ENCODE measurements around the gene ZNF138.

Gene ZNF138

DNA sequence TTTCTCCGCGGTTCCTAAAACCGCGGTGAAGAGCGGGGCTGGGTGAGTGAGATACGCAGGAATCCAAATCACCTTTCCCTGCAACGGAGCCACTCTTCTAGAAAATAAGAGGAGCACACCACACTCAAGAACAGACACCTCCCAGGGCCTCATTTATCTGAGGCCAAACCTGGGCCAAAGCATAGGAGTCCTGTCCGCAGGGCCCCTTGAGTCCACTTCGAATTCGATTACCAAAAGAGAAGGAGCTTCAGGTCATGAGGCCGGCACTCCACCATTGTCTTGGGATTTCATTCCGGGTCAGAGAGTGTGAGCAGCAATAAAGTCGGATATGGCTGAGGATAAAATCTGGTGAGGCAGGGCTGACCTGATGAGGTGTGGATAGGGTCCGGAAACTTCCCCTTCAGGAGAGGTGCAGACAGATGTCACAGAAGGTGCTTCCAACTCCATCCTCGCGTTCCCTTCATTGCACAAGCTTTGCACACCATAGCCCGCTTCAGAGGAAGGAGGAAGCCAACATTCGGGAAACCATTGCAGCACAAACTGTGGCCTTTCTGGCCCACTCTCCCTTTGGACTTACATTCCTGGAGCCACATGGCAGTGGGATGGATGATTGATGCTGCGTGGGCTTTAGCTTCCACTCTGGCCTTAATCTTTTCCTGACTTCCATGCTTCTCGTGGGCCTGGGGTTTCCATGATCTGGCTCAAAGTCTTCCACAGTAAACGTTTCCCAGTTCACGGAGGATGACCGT, 81.6 kb downstream of the ZNF138 start:
- TF ChIP-seq ZNF274 (IDR thresholded peaks at IDR 0.05; ENCODE audit: low read depth, low read length), result no peak

DNA sequence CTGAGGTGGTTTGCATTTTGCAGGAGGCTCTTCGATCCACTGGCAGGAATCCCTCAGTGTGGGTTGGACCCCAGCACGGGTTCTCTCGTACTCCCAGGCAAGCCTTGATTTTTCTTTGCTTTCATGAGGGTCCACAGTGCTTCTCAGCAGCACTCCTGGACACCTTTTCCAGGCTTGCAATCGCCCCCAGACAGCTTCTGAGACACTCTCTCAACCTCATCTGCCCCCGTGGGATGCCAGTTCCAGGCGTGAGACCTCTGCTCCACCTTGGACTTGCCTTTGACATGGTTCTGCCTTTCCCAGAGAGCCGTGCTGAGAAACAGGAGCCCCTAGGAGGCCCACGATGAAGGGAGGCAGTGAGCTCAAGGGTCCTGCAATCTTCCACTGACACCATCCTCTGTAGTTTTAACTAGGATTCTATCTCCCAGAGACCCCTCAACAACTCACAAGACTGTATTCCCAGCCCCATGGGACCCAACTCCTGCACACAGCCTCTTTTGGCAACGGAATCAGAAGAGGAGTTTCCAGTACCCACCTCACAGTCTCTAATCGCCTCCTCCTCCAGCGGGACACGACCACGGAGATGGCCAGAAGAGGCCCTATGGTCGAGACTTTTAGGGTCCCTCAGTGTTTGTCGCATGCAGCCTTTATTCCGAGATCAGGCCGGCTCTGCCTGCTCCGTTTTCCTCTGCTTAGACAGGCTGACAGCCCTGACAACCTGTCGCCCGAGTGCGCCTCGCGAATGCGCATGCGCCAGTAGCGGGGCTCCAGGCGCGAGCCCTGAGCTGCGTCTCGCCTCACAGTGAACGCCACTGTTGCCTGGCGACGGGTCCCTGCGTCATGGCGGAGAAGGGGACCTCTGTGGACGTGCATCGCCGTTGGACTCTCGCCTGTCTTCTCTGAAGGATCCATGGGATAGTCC, 82.8 kb downstream of the ZNF138 start:
- H3K4me3 ChIP-seq (ENCODE audit: low read length), result no peak overlapping the region
- TF ChIP-seq ZNF274 (IDR thresholded peaks at IDR 0.05; ENCODE audit: low read depth, low read length), result no peak

More for the DNA sequence above, 81.6 kb downstream of the ZNF138 start:
- no peak overlapping the region for H3K4me3 ChIP-seq (ENCODE audit: low read length)

DNA sequence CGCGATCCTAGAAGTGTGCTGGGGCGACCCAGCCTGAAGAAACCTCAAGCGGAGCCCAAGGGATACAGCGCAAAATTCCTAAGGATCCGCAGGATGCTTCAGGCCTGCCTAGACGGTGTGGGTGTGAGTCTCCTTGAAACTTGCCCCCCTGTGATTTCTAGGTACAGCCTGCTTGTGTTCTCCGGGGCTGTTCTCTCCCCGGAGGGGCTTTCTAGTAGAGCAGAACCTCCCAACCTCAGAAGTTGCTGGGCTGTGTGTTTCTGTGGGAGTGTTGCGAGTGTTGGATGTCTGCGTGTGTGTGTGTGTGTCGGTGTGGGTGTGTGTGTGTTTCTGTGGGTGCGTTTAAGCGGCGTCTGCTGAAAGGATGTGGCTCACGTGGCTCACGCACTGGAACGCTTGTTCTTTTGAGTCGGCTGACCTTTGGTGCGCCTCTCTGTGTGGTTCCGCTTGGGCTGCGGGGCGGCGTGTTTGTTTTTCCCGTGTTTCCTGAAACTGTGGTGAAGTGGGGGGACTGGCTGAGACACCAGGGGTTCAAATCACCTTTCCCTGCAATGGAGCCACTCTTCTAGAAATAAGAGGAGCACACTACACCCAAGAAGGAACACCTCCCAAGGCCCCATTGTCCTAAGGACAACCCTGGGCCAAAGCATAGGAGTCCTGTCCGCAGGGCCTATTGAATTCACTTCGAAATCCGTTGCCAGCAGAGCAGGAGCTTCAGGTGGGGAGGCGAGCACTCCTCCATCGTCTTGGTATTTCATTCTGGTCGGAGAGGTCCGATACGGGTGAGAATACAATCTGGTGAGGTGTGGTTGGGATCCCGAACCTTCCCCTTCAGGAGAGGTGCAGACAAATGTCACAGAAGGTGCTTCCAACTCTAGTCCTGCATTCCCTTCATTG, 83.7 kb downstream of the ZNF138 start:
- TF ChIP-seq ZNF274 (IDR thresholded peaks at IDR 0.05; ENCODE audit: low read depth, low read length), result no peak
- no peak overlapping the region for H3K4me3 ChIP-seq (ENCODE audit: low read length)

DNA sequence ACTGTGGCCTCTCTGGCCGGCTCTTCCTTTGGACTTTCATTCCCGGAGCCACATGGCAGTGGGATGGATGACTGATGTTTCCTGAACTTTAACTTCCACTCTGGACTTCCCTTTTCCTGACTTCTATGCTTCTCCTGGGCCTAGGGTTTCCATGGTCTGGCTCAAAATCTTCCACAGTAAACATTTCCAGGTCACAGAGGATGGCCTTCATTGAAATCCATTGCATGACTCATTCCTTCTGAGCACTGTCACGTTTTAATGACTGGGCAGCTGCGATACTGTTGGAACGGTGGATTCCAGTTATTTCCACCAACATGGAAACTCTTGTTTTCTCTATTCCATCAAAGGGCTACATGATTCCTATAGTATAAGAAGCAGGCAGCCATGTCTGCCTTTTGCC, 84.5 kb downstream of the ZNF138 start:
- no peak for TF ChIP-seq ZNF274 (IDR thresholded peaks at IDR 0.05; ENCODE audit: low read depth, low read length)
- H3K4me3 ChIP-seq (ENCODE audit: low read length), result no peak overlapping the region

DNA sequence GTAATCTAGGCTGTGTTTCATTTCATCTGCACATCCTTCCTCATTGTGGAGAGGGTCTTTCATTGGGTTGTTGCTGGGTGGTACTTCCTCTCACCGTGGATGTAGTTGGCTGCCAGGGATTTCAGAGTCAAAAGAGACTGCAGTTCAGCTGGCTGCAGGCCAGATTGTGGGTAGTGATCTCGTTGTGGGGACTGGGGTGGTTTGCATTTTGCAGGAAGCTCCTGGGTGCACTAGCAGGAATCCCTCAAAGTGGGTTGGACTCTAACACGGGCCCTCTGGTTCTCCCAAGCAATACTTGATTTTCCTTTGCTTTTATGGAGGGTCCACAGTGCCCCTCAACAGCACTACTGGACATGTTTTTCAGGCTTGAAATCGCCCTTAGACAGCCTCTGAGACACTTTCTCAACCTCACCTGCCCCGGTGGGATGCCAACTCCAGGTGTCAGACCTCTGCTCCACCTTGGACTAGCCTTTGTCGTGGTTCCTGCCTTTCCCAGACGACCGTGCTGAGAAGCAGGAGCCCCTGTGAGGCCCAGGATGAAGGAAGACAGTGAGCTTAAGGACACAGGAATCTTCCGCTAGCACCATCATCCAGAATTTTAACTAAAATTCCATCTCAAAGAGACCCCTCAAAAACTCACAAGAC, 85.0 kb downstream of the ZNF138 start:
- H3K4me3 ChIP-seq (ENCODE audit: low read length), result no peak overlapping the region
- TF ChIP-seq ZNF274 (IDR thresholded peaks at IDR 0.05; ENCODE audit: low read depth, low read length), result no peak

DNA sequence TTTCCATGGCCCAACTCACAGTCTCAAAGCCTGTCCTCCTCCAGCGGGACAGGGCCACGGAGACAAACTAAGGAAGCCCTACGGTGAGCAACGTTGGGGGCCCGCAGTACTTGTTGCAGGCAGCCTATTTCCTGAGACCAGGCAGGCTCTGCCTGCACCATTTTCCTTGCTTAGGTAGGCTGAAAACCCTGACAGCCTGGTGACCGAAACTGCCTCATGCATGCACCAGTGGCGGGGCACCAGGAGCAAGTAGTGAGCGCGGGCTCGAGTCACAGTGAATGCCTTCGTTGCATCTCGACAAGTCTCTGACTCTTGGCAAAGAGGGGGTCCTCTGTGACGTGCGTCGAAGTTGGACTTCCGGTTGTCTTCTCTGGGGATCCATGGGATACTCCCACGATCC, 85.6 kb downstream of the ZNF138 start:
- no peak for TF ChIP-seq ZNF274 (IDR thresholded peaks at IDR 0.05; ENCODE audit: low read depth, low read length)
- no peak overlapping the region for H3K4me3 ChIP-seq (ENCODE audit: low read length)

DNA sequence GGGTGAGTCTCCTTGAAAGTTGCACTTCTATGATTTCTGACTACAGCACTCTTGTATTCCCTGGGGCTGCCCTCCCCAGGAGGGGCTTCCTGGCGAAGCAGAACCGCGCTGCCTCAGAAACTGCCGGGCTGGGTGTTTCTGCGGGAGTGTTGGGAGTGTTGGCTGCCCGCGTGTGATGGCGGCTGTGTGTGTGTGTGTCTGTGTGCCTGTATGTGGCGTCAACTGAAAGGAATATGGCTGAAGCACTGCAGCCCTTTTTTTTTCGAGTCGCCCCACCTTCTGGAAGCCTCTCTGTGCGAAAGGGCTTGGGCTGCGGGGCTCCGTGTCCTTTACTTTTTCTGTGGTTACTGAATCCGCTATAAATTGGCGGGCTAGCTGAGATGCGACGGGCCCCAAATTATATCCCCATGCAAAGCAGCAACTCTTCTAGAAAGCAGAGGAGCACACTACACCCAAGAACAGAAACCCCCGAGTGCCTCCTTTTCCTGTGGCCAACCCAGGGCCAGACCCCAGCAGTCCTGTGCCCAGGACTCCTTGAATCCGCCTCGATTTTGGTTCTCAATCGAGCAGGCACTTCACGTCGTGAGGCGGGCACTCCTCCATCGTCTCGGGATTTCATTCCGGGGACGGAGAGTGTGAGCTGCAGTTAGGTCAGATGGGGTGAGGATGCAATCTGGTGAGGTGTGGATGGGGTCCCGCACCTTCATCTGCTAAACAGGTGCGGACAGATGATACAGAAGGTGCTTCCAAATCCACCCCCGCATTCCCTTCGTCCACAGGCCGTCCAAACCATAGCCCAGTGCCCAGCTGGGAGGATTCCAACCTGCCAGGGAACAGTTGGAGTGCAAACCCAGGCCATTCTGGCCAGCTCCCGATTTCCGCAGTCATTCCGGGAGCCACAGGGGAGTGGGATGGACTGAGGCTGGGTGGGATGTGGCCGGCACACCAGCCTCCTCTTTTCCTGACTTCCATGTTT, 86.4 kb downstream of the ZNF138 start:
- TF ChIP-seq ZNF274 (IDR thresholded peaks at IDR 0.05; ENCODE audit: low read depth, low read length), result no peak

DNA sequence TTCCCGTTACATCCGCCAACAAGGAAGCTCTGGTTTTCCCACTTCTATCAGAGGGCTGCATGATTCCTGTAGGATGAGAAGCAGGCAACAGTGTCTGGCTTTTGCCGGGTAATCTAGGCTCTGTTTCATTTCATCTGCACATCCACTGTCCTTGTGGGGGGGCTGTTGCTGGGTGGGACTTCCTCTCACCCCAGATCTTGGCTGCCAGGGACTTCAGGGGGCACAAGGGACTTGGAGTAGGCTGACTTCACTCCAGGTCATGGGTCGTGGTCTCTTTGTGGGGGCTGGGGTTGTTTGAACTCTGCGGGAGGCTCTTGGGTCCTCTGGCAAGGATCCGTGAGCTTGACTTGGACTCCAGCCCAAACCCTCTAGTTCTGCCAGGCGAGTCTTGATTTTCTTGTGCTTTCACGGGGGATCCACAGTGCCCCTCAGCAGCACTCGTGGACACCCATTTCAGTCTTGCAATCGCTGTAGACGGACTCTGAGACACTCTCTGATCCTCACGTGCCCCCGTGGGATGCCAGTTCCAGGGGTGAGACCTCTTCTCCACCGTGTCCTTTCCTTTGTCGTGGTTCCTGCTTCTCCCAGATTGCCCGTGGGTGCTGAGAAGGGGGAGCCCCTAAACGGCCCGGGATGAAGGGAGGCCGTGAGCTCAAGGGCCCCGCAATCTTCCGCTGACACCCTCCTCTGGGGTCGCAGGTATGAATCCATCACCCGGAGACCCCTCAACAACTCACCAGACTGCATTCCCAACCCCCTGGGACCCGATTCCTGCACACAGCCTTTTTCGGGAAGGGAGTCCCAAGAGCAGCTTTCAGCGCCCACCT, 87.4 kb downstream of the ZNF138 start:
- TF ChIP-seq ZNF274 (IDR thresholded peaks at IDR 0.05; ENCODE audit: low read depth, low read length), result no peak
- no peak overlapping the region for H3K4me3 ChIP-seq (ENCODE audit: low read length)

More for the DNA sequence above, 86.4 kb downstream of the ZNF138 start:
- no peak overlapping the region for H3K4me3 ChIP-seq (ENCODE audit: low read length)

DNA sequence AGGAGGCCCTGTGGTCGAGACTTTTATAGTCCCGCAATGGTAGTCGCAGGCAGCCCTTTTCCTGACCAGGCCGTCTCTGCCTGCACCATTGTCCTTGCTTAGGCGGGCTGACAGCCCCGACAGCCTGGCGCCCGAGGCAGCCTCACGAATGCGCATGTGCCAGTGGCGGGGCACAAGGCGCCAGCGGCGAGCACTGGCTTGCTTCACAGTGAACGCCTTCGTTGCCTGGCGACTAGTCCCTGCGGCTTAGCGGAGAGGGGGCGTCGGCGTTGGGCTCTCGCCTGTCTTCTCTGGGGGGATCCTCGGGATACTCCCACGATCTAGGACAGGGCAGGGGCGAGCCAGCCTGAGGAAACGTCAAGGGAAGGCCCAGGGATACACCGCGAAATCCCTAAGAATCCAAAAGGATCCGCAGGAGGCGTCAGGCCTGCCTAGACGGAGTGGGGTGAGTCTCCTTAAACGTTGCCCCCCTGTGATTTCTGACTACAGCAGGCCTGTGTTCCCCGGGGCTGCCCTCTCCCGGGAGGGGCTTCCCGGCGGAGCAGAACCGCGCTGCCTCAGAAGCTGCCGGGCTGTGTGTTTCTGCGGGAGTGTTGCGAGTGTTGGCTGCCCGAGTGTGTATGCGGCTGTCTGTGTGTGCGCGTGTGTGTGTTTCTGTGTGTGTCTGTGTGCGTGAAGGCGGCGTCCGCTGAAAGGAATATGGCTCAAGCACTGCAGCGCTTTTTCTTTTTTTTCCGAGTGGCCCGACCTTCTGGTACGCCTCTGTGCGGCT, 88.3 kb downstream of the ZNF138 start:
- no peak for TF ChIP-seq ZNF274 (IDR thresholded peaks at IDR 0.05; ENCODE audit: low read depth, low read length)
- H3K4me3 ChIP-seq (ENCODE audit: low read length), result peak overlapping the region; percentile 2; the same call in 1 of the 2 replicates
